ENCODE results near the gene TPH2. TPM values are rescaled to one million over a fixed set of nuclear protein-coding genes. Genes with fewer than 3 reads are reported as not detected.

Gene TPH2
- total RNA-seq (not detected in 2 replicates), polyA plus RNA-seq (not detected in 2 replicates)

GRCh38 chr12:71938728-71939385 lies at the start of gene TPH2:
TSS of gene TPH2 (plus strand) at chr12:71938845. CDS start at chr12:71938987, 142 bp downstream.
- H3K9me3 ChIP-seq (ENCODE audit: low read depth): no peaks in the 10 kb centered on the region
- no peaks in the 10 kb centered on the region for H3K27me3 ChIP-seq
- H3K4me1 ChIP-seq (ENCODE audit: low read depth): no peaks in the 10 kb centered on the region
- H3K27ac ChIP-seq: no peak within 1 kb of the TSS
- no peaks in the 10 kb centered on the region for H3K36me3 ChIP-seq
- H3K4me3 ChIP-seq: no peak within 1 kb of the TSS
- TF ChIP-seq CTCF (IDR thresholded peaks at IDR 0.05; ENCODE audit: low read depth, low read length): peak; percentile 75
- DNase-seq (ENCODE audit: low read depth in 1 of 2, low spot score in 1 of 2): peak; percentile 77 to 92

GRCh38 chr12:71890475-71890874 lies 48.2 kb upstream of the TPH2 start:
- H3K27me3 ChIP-seq: no peaks in the 10 kb centered on the region
- peaks cover 6% of the 10 kb centered on the region for H3K36me3 ChIP-seq
- no peak for TF ChIP-seq CTCF (IDR thresholded peaks at IDR 0.05; ENCODE audit: low read depth, low read length)
- DNase-seq (ENCODE audit: low read depth in 1 of 2, low spot score in 1 of 2): no peak
- H3K9me3 ChIP-seq (ENCODE audit: low read depth): no peaks in the 10 kb centered on the region
- no peaks in the 10 kb centered on the region for H3K4me1 ChIP-seq (ENCODE audit: low read depth)
- H3K27ac ChIP-seq: no peak overlapping the region
- H3K4me3 ChIP-seq: no peak overlapping the region

GRCh38 chr12:71892059-71892458 lies 46.6 kb upstream of the TPH2 start:
- no peaks in the 10 kb centered on the region for H3K4me1 ChIP-seq (ENCODE audit: low read depth)
- no peaks in the 10 kb centered on the region for H3K9me3 ChIP-seq (ENCODE audit: low read depth)
- H3K4me3 ChIP-seq: no peak overlapping the region
- H3K36me3 ChIP-seq: peaks cover 12% of the 10 kb centered on the region
- no peaks in the 10 kb centered on the region for H3K27me3 ChIP-seq
- no peak for TF ChIP-seq CTCF (IDR thresholded peaks at IDR 0.05; ENCODE audit: low read depth, low read length)
- DNase-seq (ENCODE audit: low read depth in 1 of 2, low spot score in 1 of 2): no peak
- no peak overlapping the region for H3K27ac ChIP-seq

GRCh38 chr12:71896205-71896882 lies 42.3 kb upstream of the TPH2 start:
- Histone ChIP-seq H3K27ac (no peak overlapping the region), H3K36me3 (peaks cover 16% of the 10 kb centered on the region), H3K9me3 (ENCODE audit: low read depth) (no peaks in the 10 kb centered on the region), H3K4me1 (ENCODE audit: low read depth) (no peaks in the 10 kb centered on the region), H3K27me3 (no peaks in the 10 kb centered on the region), H3K4me3 (no peak overlapping the region)
- TF ChIP-seq CTCF (IDR thresholded peaks at IDR 0.05; ENCODE audit: low read depth, low read length): no peak
- no peak for DNase-seq (ENCODE audit: low read depth in 1 of 2, low spot score in 1 of 2)

- DNase-seq (ENCODE audit: low read depth in 1 of 2, low spot score in 1 of 2): peak in 1 of 2 donors; percentile 11
- no peaks in the 10 kb centered on the region for H3K9me3 ChIP-seq (ENCODE audit: low read depth)
- no peak overlapping the region for H3K4me3 ChIP-seq
- no peaks in the 10 kb centered on the region for H3K4me1 ChIP-seq (ENCODE audit: low read depth)
- no peak for TF ChIP-seq CTCF (IDR thresholded peaks at IDR 0.05; ENCODE audit: low read depth, low read length)
- peaks cover 16% of the 10 kb centered on the region for H3K36me3 ChIP-seq
- H3K27me3 ChIP-seq: no peaks in the 10 kb centered on the region
- H3K27ac ChIP-seq: no peak overlapping the region
These were observed 38.6 kb upstream of the TPH2 start for GRCh38 chr12:71900091-71900490.

Data from cardiac muscle cell (in vitro differentiated cells and primary cell).